Ovary (tissue), 3 donors: ENCODE measurements around the gene SIGLEC5.

ENCODE experiments used
- POLR2A ChIP-seq: fragments of 450-650 bp; IDR thresholded peaks from one replicate; pipeline ENCODE4 v1.6.1; 2017; ENCODE audit warnings: antibody characterized with exemption, mild to moderate bottlenecking, moderate library complexity
- TF ChIP-seq, protein P1 (sequence below), 3 donors: fragments of 450-650 bp in 2 of 3; fragments of 200-600 bp in 1 of 3; IDR thresholded peaks; one replicate each; pipeline versions ENCODE4 v1.5.1 to v1.8.0; 2016 to 2022; ENCODE audit warnings: antibody characterized with exemption in 3 of 3, mild to moderate bottlenecking in 1 of 3
- donor health status: DM: no; HTN: no; CAD: no.

DNA sequence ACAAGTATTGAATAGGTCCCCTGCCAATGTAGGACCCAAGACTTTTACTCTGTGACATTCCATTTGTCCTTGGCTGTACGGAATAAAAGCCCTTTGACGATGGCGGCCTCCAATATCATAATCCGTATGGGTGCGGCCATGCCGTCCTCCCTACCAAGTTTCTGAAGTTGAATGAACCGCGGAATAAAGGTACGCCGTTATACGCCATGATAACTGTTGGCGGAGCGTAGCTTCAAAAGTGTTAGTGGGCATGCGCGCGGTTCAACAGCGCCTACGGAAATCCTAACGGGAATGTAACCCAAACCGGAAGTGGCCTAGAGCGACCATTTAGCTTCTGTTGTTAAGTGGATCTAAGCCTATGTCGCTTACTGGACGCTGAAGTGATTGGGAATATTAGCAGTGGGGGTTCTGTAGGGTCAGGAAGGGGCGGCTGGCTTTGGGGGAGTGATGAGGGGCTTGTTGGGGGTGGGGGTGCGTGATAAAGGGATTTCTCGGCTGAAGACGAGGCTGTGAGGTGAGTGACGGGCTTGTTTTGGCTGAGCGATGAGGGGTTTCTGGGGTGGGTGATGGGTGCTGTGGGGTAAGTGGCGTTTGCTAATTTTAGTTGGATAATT lies 59.1 kb downstream of the SIGLEC5 start, which contains the start of gene ZNF175:
- TF ChIP-seq, protein P1, sequence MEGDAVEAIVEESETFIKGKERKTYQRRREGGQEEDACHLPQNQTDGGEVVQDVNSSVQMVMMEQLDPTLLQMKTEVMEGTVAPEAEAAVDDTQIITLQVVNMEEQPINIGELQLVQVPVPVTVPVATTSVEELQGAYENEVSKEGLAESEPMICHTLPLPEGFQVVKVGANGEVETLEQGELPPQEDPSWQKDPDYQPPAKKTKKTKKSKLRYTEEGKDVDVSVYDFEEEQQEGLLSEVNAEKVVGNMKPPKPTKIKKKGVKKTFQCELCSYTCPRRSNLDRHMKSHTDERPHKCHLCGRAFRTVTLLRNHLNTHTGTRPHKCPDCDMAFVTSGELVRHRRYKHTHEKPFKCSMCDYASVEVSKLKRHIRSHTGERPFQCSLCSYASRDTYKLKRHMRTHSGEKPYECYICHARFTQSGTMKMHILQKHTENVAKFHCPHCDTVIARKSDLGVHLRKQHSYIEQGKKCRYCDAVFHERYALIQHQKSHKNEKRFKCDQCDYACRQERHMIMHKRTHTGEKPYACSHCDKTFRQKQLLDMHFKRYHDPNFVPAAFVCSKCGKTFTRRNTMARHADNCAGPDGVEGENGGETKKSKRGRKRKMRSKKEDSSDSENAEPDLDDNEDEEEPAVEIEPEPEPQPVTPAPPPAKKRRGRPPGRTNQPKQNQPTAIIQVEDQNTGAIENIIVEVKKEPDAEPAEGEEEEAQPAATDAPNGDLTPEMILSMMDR (IDR thresholded peaks at IDR 0.05): no peak
- no peak for TF ChIP-seq POLR2A
